ENCODE measurements around the gene ZFHX3. TPM values are rescaled to one million over a fixed set of nuclear protein-coding genes. Genes with fewer than 3 reads are reported as not detected.
"Not testable (repeated sequence)": the region's sequence is repeated elsewhere in the genome, so short reads cannot be mapped to it uniquely, and the experiment has no call there.

Gene ZFHX3
- total RNA-seq, 2 experiments from 2014 or later, result 0.63 to 0.64 TPM

GRCh38 chr16:73012341-73012740 is 35.6 kb downstream of the ZFHX3 start:
- peaks cover 10% of the 10 kb centered on the region for H3K27me3 Mint-ChIP-seq
- H3K4me1 ChIP-seq (ENCODE audit: insufficient read depth, low read length), result no peaks in the 10 kb centered on the region
- H3K27me3 ChIP-seq (ENCODE audit: control insufficient read depth in 1 of 2, insufficient read depth in 2 of 2, low read length in 2 of 2), result no peaks in the 10 kb centered on the region
- intact Hi-C loops (cut with DNase I, micrococcal nuclease), result no loop called here
- H3K9me3 ChIP-seq (ENCODE audit: control insufficient read depth in 1 of 2, insufficient read depth in 1 of 2, low read length in 2 of 2), result peaks cover 0 to 11% of the 10 kb centered on the region in 2 experiments
- no peak overlapping the region for H3K27ac Mint-ChIP-seq
- no peaks in the 10 kb centered on the region for H3K36me3 ChIP-seq (ENCODE audit: insufficient read depth, low read length)
- H3K36me3 Mint-ChIP-seq (ENCODE audit: low read depth), result no peaks in the 10 kb centered on the region
- H3K9me3 Mint-ChIP-seq, result no peaks in the 10 kb centered on the region
- CTCF ChIA-PET, result no interaction called here
- no peaks in the 10 kb centered on the region for H3K4me1 Mint-ChIP-seq (ENCODE audit: low read depth)
- POLR2A ChIA-PET, result interaction anchor here (0.6 kb wide), 1 partner anchor 123 kb away, joined by 3 read pairs; no protein-coding TSS in a partner anchor
- DNase-seq (no peak), ATAC-seq (ENCODE audit: poor library complexity) (no peak)
- no peak overlapping the region for H3K4me3 ChIP-seq (ENCODE audit: low read length)
- no peak overlapping the region for H3K27ac ChIP-seq (ENCODE audit: low read depth in 1 of 2, low read length in 2 of 2)
- no peak overlapping the region for H3K4me3 Mint-ChIP-seq
- TF ChIP-seq, protein P1, sequence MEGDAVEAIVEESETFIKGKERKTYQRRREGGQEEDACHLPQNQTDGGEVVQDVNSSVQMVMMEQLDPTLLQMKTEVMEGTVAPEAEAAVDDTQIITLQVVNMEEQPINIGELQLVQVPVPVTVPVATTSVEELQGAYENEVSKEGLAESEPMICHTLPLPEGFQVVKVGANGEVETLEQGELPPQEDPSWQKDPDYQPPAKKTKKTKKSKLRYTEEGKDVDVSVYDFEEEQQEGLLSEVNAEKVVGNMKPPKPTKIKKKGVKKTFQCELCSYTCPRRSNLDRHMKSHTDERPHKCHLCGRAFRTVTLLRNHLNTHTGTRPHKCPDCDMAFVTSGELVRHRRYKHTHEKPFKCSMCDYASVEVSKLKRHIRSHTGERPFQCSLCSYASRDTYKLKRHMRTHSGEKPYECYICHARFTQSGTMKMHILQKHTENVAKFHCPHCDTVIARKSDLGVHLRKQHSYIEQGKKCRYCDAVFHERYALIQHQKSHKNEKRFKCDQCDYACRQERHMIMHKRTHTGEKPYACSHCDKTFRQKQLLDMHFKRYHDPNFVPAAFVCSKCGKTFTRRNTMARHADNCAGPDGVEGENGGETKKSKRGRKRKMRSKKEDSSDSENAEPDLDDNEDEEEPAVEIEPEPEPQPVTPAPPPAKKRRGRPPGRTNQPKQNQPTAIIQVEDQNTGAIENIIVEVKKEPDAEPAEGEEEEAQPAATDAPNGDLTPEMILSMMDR (IDR thresholded peaks at IDR 0.05), result no peak

- CTCF ChIA-PET, result no interaction called here
- Mint-ChIP-seq H3K27ac (no peak overlapping the region), H3K36me3 (ENCODE audit: low read depth) (no peaks in the 10 kb centered on the region), H3K27me3 (peaks cover 10% of the 10 kb centered on the region), H3K4me1 (ENCODE audit: low read depth) (no peaks in the 10 kb centered on the region), H3K4me3 (no peak overlapping the region), H3K9me3 (no peaks in the 10 kb centered on the region)
- TF ChIP-seq, protein P1 (IDR thresholded peaks at IDR 0.05), result no peak
- no peak for ATAC-seq (ENCODE audit: poor library complexity)
- POLR2A ChIA-PET, result interaction anchor here (0.7 kb wide), 1 partner anchor 12 kb away, joined by 3 read pairs; no protein-coding TSS in a partner anchor
- Histone ChIP-seq H3K27me3 (ENCODE audit: control insufficient read depth in 1 of 2, insufficient read depth in 2 of 2, low read length in 2 of 2) (no peaks in the 10 kb centered on the region), H3K9me3 (ENCODE audit: control insufficient read depth in 1 of 2, insufficient read depth in 1 of 2, low read length in 2 of 2) (peaks cover 0 to 9% of the 10 kb centered on the region in 2 experiments), H3K36me3 (ENCODE audit: insufficient read depth, low read length) (no peaks in the 10 kb centered on the region), H3K4me1 (ENCODE audit: insufficient read depth, low read length) (no peaks in the 10 kb centered on the region), H3K27ac (ENCODE audit: low read depth in 1 of 2, low read length in 2 of 2) (no peak overlapping the region), H3K4me3 (ENCODE audit: low read length) (no peak overlapping the region)
- intact Hi-C loops (cut with DNase I, micrococcal nuclease), result no loop called here
- no peak for DNase-seq
Measured at GRCh38 chr16:73011926-73012325, 36.0 kb downstream of the ZFHX3 start.

GRCh38 chr16:73010150-73010676 is 37.7 kb downstream of the ZFHX3 start:
- H3K27ac ChIP-seq (ENCODE audit: low read depth in 1 of 2, low read length in 2 of 2), result no peak overlapping the region
- no peaks in the 10 kb centered on the region for H3K36me3 ChIP-seq (ENCODE audit: insufficient read depth, low read length)
- H3K27me3 ChIP-seq (ENCODE audit: control insufficient read depth in 1 of 2, insufficient read depth in 2 of 2, low read length in 2 of 2), result no peaks in the 10 kb centered on the region
- H3K9me3 Mint-ChIP-seq, result no peaks in the 10 kb centered on the region
- H3K27me3 Mint-ChIP-seq, result peaks cover 10% of the 10 kb centered on the region
- peak in 1 of 14 experiments; percentile 14 for DNase-seq
- no peaks in the 10 kb centered on the region for H3K9me3 ChIP-seq (ENCODE audit: control insufficient read depth in 1 of 2, insufficient read depth in 1 of 2, low read length in 2 of 2)
- H3K4me1 Mint-ChIP-seq (ENCODE audit: low read depth), result no peaks in the 10 kb centered on the region
- TF ChIP-seq, protein P1 (IDR thresholded peaks at IDR 0.05), result no peak
- intact Hi-C loops (cut with DNase I, micrococcal nuclease), result no loop called here
- H3K4me3 Mint-ChIP-seq, result no peak overlapping the region
- POLR2A ChIA-PET, result no interaction called here
- H3K4me3 ChIP-seq (ENCODE audit: low read length), result no peak overlapping the region
- H3K4me1 ChIP-seq (ENCODE audit: insufficient read depth, low read length), result no peaks in the 10 kb centered on the region
- no peak for ATAC-seq (ENCODE audit: poor library complexity)
- no peak overlapping the region for H3K27ac Mint-ChIP-seq
- CTCF ChIA-PET, result no interaction called here
- H3K36me3 Mint-ChIP-seq (ENCODE audit: low read depth), result no peaks in the 10 kb centered on the region

DNA sequence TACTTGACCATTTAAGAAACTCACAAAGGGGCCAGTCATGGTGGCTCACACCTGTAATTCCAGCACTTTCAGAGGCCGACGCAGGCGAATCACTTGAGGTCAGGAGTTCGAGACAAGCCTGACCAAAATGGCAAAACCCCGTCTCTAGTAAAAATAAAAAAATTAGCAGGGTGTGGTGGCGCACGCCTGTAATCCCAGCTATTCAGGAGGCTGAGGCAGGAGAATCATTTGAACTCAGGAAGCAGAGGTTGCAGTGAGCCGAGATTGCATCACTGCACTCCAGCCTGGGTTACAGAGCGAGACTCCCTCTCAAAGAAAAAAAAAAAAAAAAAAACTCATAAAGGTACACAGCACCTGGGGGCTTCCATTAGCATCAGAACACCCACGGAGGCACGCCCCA is 38.2 kb downstream of the ZFHX3 start:
- H3K9me3 Mint-ChIP-seq; H3K27ac Mint-ChIP-seq; H3K9me3 ChIP-seq (ENCODE audit: control insufficient read depth in 1 of 2, insufficient read depth in 1 of 2, low read length in 2 of 2); H3K4me3 Mint-ChIP-seq; intact Hi-C loops (cut with DNase I, micrococcal nuclease); H3K4me1 ChIP-seq (ENCODE audit: insufficient read depth, low read length); H3K36me3 ChIP-seq (ENCODE audit: insufficient read depth, low read length); DNase-seq; H3K4me1 Mint-ChIP-seq (ENCODE audit: low read depth); H3K27ac ChIP-seq (ENCODE audit: low read depth in 1 of 2, low read length in 2 of 2); H3K27me3 ChIP-seq (ENCODE audit: control insufficient read depth in 1 of 2, insufficient read depth in 2 of 2, low read length in 2 of 2); H3K27me3 Mint-ChIP-seq; H3K36me3 Mint-ChIP-seq (ENCODE audit: low read depth); H3K4me3 ChIP-seq (ENCODE audit: low read length); ATAC-seq (ENCODE audit: poor library complexity); POLR2A ChIA-PET: not testable (repeated sequence)
- CTCF ChIA-PET, result interaction anchor here (0.7 kb wide), 1 partner anchor 29 kb away, joined by 3 read pairs; no protein-coding TSS in a partner anchor

Data from CD4-positive, alpha-beta T cell (primary cell).